H1 (cell line): Measurements from ENCODE around the gene CNIH1. TPM values are rescaled to one million over a fixed set of nuclear protein-coding genes. Genes with fewer than 3 reads are reported as not detected.

ENCODE experiments used
- ASH2L ChIP-seq: fragments of 200-600, 300-600 bp; sonication (generic); IDR thresholded peaks from one replicate; pipeline ENCODE4 v1.7.1; 2017; ENCODE audit warnings: low read length
- HDAC6 ChIP-seq: IDR thresholded peaks from one replicate; pipeline ENCODE4 v1.7.1; 2012; ENCODE audit warnings: low read depth, mild to moderate bottlenecking, inconsistent platforms, low read length, moderate library complexity
- MAX ChIP-seq: IDR thresholded peaks from 2 replicates; pipeline ENCODE4 v1.6.1; 2012; ENCODE audit warnings: inconsistent platforms
- TBP ChIP-seq: IDR thresholded peaks from 2 replicates; pipeline ENCODE4 v1.6.1; 2011; ENCODE audit warnings: low read depth, low read length, improper control_type of control experiment
- YY1 ChIP-seq: IDR thresholded peaks from 2 replicates; pipeline ENCODE4 v1.6.1; 2011; ENCODE audit warnings: low read depth, mild to moderate bottlenecking, low read length
- polyA plus RNA-seq, 7 experiments: library from polyadenylated mRNA; depleted of rRNA in 3 of 7; stranded (reverse) in 5 of 7; unstranded in 2 of 7; fragments of >200 nt in 5 of 7; fragments of 200-250 nt in 2 of 7; gene quantifications; 1 replicate in 5 of 7; 2 replicates in 1 of 7; 4 replicates in 1 of 7; pipeline versions ENCODE4 v1.2.1 to v1.2.3, GENCODE V29; 2011 to 2013; ENCODE audit warnings: missing spikeins in 2 of 7, mixed read lengths in 2 of 7
- total RNA-seq: library from RNA; stranded (reverse); fragmentation: NEBNext Ultra II Directional; extraction: Animal tissue kit (Norgen Biotek cat#: 25700); gene quantifications from 2 replicates; pipeline ENCODE4 v1.2.1, GENCODE V29; 2021

The CNIH1 gene
- total and polyA plus RNA-seq, 2 of the 8 experiments (the other 6 are each of a cell fraction or from before 2014, with no cell fraction given): 119 to 333 TPM

- no peak for TF ChIP-seq ASH2L
- TF ChIP-seq MAX: no peak
- no peak for TF ChIP-seq TBP
- TF ChIP-seq HDAC6: no peak
- TF ChIP-seq YY1: no peak
- TF ChIP-seq, all 59 proteins: peak for 0
Observed at GRCh38 chr14:54385556-54385955, 55.6 kb downstream of the CNIH1 start (continued).
